Adrenal gland (tissue), 12 donors: ENCODE results near the gene FFAR2. TPM values are rescaled to one million over a fixed set of nuclear protein-coding genes. Genes with fewer than 3 reads are reported as not detected.

Source experiments
- DNase-seq, 7 donors: peaks; one replicate each; pipeline ENCODE4 v3.0.0-alpha.2; 2019 to 2020
- H3K27ac ChIP-seq, 5 donors: fragments of 200-600 bp; sonication (generic) in 4 of 5; 1 replicate in 3 of 5; 2 replicates in 2 of 5; pipeline versions ENCODE4 v1.5.1 to v1.8.0; 2016 to 2020; ENCODE audit warnings: mild to moderate bottlenecking in 1 of 5
- H3K27me3 ChIP-seq: fragments of 200-600 bp; 2 replicates; pipeline ENCODE4 v1.8.0; 2021
- H3K36me3 ChIP-seq, 2 donors: fragments of 200-600 bp; replicated peaks in 1 of 2; 1 replicate in 1 of 2; 2 replicates in 1 of 2; pipeline versions ENCODE4 v1.5.1 to v1.8.0; 2018 to 2022
- H3K4me1 ChIP-seq, 2 donors: fragments of 200-600 bp; replicated peaks in 1 of 2; 1 replicate in 1 of 2; 2 replicates in 1 of 2; pipeline versions ENCODE4 v1.5.1 to v1.8.0; 2018 to 2021
- H3K4me3 ChIP-seq, 4 donors: fragments of 200-600 bp; sonication (generic) in 3 of 4; one replicate each; pipeline ENCODE4 v1.5.1; 2016 to 2018
- H3K9me3 ChIP-seq, 3 donors: fragments of 200-600 bp; sonication (generic) in 1 of 3; replicated peaks in 1 of 3; 1 replicate in 2 of 3; 2 replicates in 1 of 3; pipeline versions ENCODE4 v1.5.1 to v1.8.0; 2016 to 2021
- CTCF ChIP-seq, 6 experiments: fragments of 450-650 bp in 4 of 6; fragments of 200-600 bp in 2 of 6; sonication (generic) in 1 of 6; IDR thresholded peaks; 1 replicate in 5 of 6; 2 replicates in 1 of 6; pipeline versions ENCODE4 v1.5.1 to v1.8.0; 2016 to 2021; ENCODE audit warnings: antibody characterized with exemption in 6 of 6, mild to moderate bottlenecking in 2 of 6, moderate library complexity in 1 of 6
- POLR2A ChIP-seq, 2 donors: fragments of 450-650 bp; IDR thresholded peaks; one replicate each; pipeline ENCODE4 v1.6.1; 2017; ENCODE audit warnings: antibody characterized with exemption in 2 of 2, mild to moderate bottlenecking in 2 of 2, moderate library complexity in 1 of 2
- WGBS, 4 donors: extraction: QIAGEN DNeasy Blood & Tissue Kit in 2 of 4; methylation state at CpG; one replicate each; pipeline versions ENCODE4 v1.1.5 to v1.1.7; 2013 to 2017; 5-methylcytosine and 5-hydroxymethylcytosine counted together
- intact Hi-C, 2 donors: fragments of 100-400 bp; cut with DNase I; formaldehyde crosslinking; loops; one replicate each; pipeline versions ENCODE4 v1.14.1 to v1.15.0; 2022 to 2023
- polyA plus RNA-seq, 3 donors: library from polyadenylated mRNA; stranded (reverse); fragments of 200-250 nt in 2 of 3; fragments of 350-450 nt in 1 of 3; fragmentation: Illumina TruSeq in 1 of 3; extraction: RNeasy Lipid Tissue Mini Kit (QIAGEN cat#74804) in 1 of 3; gene quantifications; one replicate each; pipeline ENCODE4 v1.2.3, GENCODE V29; 2013 to 2014
- small RNA-seq, 2 donors: library from RNA; depleted of rRNA; stranded (forward); fragments of <200 nt; gene quantifications; one replicate each; pipeline ENCODE3, GENCODE V24; 2016
- total RNA-seq, 9 donors: library from RNA; depleted of rRNA in 4 of 9; stranded (reverse); fragments of >200 nt in 4 of 9; fragments of 120-200 nt in 1 of 9; fragmentation: NEBNext Ultra II Directional in 1 of 9; extraction: Animal tissue kit (Norgen Biotek cat#: 25700) in 1 of 9; gene quantifications; one replicate each; pipeline versions ENCODE4 v1.1.0 to v1.2.4, GENCODE V29; 2013 to 2023
- donor health status: healthy with polysubstance abuse.
- donor health status: Bipolar disorder and iron deficiency.
- donor health status: DM: yes; HTN: yes; CAD: no.
- donor health status: DM: no; HTN: no; CAD: no.
- donor health status: DM: no; HTN: no; CAD: no.
- donor health status: DM: yes; HTN: yes; CAD: no.

Gene FFAR2
- total and polyA plus RNA-seq, 12 donors = 0.11 to 0.88 (median 0.37) TPM; not detected in 6

GRCh38 chr19:35498984-35499527 lies 51.0 kb downstream of the FFAR2 start:
- no peak for DNase-seq
- Histone ChIP-seq H3K4me3 (no peak overlapping the region), H3K27ac (no peak overlapping the region), H3K36me3 (no peaks in the 10 kb centered on the region), H3K27me3 (no peaks in the 10 kb centered on the region), H3K9me3 (no peaks in the 10 kb centered on the region), H3K4me1 (peaks cover 0 to 5% of the 10 kb centered on the region in 2 donors)
- intact Hi-C loops = no loop called here
- 76 to 89% (median 81%) methylated on average over 5 to 9 of the region's 9 CpGs for WGBS, 4 donors
- no peak for TF ChIP-seq POLR2A (IDR thresholded peaks at IDR 0.05)
- no peak for TF ChIP-seq CTCF (IDR thresholded peaks at IDR 0.05)

GRCh38 chr19:35500611-35501010 lies 52.6 kb downstream of the FFAR2 start:
- 82 to 92% (median 89%) methylated on average over 8 to 10 of the region's 10 CpGs for WGBS, 4 donors

More at GRCh38 chr19:35500611-35501010, 52.6 kb downstream of the FFAR2 start:
- Histone ChIP-seq H3K4me1 (no peaks in the 10 kb centered on the region), H3K9me3 (no peaks in the 10 kb centered on the region), H3K27ac (no peak overlapping the region), H3K36me3 (no peaks in the 10 kb centered on the region), H3K4me3 (no peak overlapping the region), H3K27me3 (no peaks in the 10 kb centered on the region)
- DNase-seq = no peak
- TF ChIP-seq POLR2A (IDR thresholded peaks at IDR 0.05) (no peak), CTCF (IDR thresholded peaks at IDR 0.05) (no peak)
- intact Hi-C loops = no loop called here

Small RNAs within 50 kb of the gene (small RNA-seq; reads per million reads assigned to genes)
- 0 reads per million in 2 donors for gene RN7SL491P

Other genes with a start within 250 kb of the FFAR2 start
- gene FAM187B, start 219.5 kb upstream of the FFAR2 start, total RNA-seq = under 1 TPM in 2 of 9 donors, not detected in 7; 0.06 to 0.18 TPM
- under 1 TPM in 2 of 3 donors, not detected in 1; 0.13 to 0.48 TPM for gene FAM187B, start 219.5 kb upstream of the FFAR2 start, polyA plus RNA-seq
- 100 to 1,000 TPM in 1 of 9 donors, 10 to 100 TPM in 8; 30.2 to 106 (median 54.7) TPM for gene LSR, start 199.3 kb upstream of the FFAR2 start, total RNA-seq
- gene LSR, start 199.3 kb upstream of the FFAR2 start, polyA plus RNA-seq = 10 to 100 TPM in 2 of 3 donors, 1 to 10 TPM in 1; 8.2 to 87.8 (median 62.7) TPM
- gene USF2, start 179.3 kb upstream of the FFAR2 start, total RNA-seq = 100 to 1,000 TPM in 8 of 9 donors, 10 to 100 TPM in 1; 50.6 to 220 (median 145) TPM
- gene USF2, start 179.3 kb upstream of the FFAR2 start, polyA plus RNA-seq = 100 to 1,000 TPM; 116 to 302 (median 169) TPM
- gene HAMP, start 165.7 kb upstream of the FFAR2 start, total RNA-seq = 1 to 10 TPM in 2 of 9 donors, under 1 TPM in 3, not detected in 4; 0.57 to 1.7 (median 0.90) TPM
- gene HAMP, start 165.7 kb upstream of the FFAR2 start, polyA plus RNA-seq = 1 to 10 TPM in 2 of 3 donors, under 1 TPM in 1; 0.84 to 9.3 (median 1.5) TPM
- gene MAG, start 156.1 kb upstream of the FFAR2 start, total RNA-seq = 10 to 100 TPM in 1 of 9 donors, 1 to 10 TPM in 6, under 1 TPM in 1, not detected in 1; 0.45 to 45.0 (median 4.4) TPM
- gene MAG, start 156.1 kb upstream of the FFAR2 start, polyA plus RNA-seq = under 1 TPM; 0.33 to 0.88 (median 0.40) TPM
- 10 to 100 TPM in 2 of 9 donors, 1 to 10 TPM in 7; 1.8 to 16.1 (median 7.3) TPM for gene CD22, start 119.1 kb upstream of the FFAR2 start, total RNA-seq
- 1 to 10 TPM; 3.5 to 6.4 (median 4.2) TPM for gene CD22, start 119.1 kb upstream of the FFAR2 start, polyA plus RNA-seq
- under 1 TPM in 1 of 9 donors, not detected in 8; 0.11 TPM for gene FFAR1, start 100.4 kb upstream of the FFAR2 start, total RNA-seq
- under 1 TPM in 1 of 3 donors, not detected in 2; 0.03 TPM for gene FFAR1, start 100.4 kb upstream of the FFAR2 start, polyA plus RNA-seq
- gene FFAR3, start 89.8 kb upstream of the FFAR2 start, total RNA-seq = under 1 TPM in 2 of 9 donors, not detected in 7; 0.11 to 0.18 TPM
- under 1 TPM in 2 of 3 donors, not detected in 1; 0.16 to 0.17 TPM for gene FFAR3, start 89.8 kb upstream of the FFAR2 start, polyA plus RNA-seq
- gene GPR42, start 77.2 kb upstream of the FFAR2 start, total RNA-seq = not detected
- not detected for gene GPR42, start 77.2 kb upstream of the FFAR2 start, polyA plus RNA-seq
- not detected for gene KRTDAP, start 42.2 kb downstream of the FFAR2 start, total RNA-seq
- not detected for gene KRTDAP, start 42.2 kb downstream of the FFAR2 start, polyA plus RNA-seq
- gene DMKN, start 65.4 kb downstream of the FFAR2 start, total RNA-seq = 10 to 100 TPM in 5 of 9 donors, 1 to 10 TPM in 4; 2.7 to 39.4 (median 17.1) TPM
- 10 to 100 TPM; 29.3 to 70.5 (median 63.2) TPM for gene DMKN, start 65.4 kb downstream of the FFAR2 start, polyA plus RNA-seq
- not detected for gene SBSN, start 80.1 kb downstream of the FFAR2 start, total RNA-seq
- gene SBSN, start 80.1 kb downstream of the FFAR2 start, polyA plus RNA-seq = under 1 TPM in 1 of 3 donors, not detected in 2; 0.77 TPM
- gene GAPDHS, start 85.2 kb downstream of the FFAR2 start, total RNA-seq = not detected
- not detected for gene GAPDHS, start 85.2 kb downstream of the FFAR2 start, polyA plus RNA-seq
- gene TMEM147, start 97.4 kb downstream of the FFAR2 start, total RNA-seq = 100 to 1,000 TPM; 139 to 261 (median 173) TPM
- 100 to 1,000 TPM in 2 of 3 donors, 10 to 100 TPM in 1; 86.5 to 215 (median 188) TPM for gene TMEM147, start 97.4 kb downstream of the FFAR2 start, polyA plus RNA-seq
- 10 to 100 TPM in 3 of 9 donors, 1 to 10 TPM in 6; 2.2 to 60.4 (median 7.3) TPM for gene ATP4A, start 115.4 kb downstream of the FFAR2 start, total RNA-seq
- gene ATP4A, start 115.4 kb downstream of the FFAR2 start, polyA plus RNA-seq = 10 to 100 TPM in 1 of 3 donors, 1 to 10 TPM in 2; 6.5 to 63.5 (median 7.6) TPM
- under 1 TPM in 2 of 9 donors, not detected in 7; 0.61 to 0.81 TPM for gene PMIS2, start 137.9 kb downstream of the FFAR2 start, total RNA-seq
- not detected for gene PMIS2, start 137.9 kb downstream of the FFAR2 start, polyA plus RNA-seq
- 10 to 100 TPM in 5 of 9 donors, 1 to 10 TPM in 4; 6.2 to 22.4 (median 10.3) TPM for gene HAUS5, start 164.5 kb downstream of the FFAR2 start, total RNA-seq
- gene HAUS5, start 164.5 kb downstream of the FFAR2 start, polyA plus RNA-seq = 10 to 100 TPM in 2 of 3 donors, 1 to 10 TPM in 1; 5.2 to 38.2 (median 20.7) TPM
- 10 to 100 TPM; 42.6 to 92.9 (median 74.6) TPM for gene RBM42, start 180.8 kb downstream of the FFAR2 start, total RNA-seq
- gene RBM42, start 180.8 kb downstream of the FFAR2 start, polyA plus RNA-seq = 100 to 1,000 TPM in 1 of 3 donors, 10 to 100 TPM in 2; 23.9 to 107 (median 80.7) TPM
- gene ETV2, start 193.5 kb downstream of the FFAR2 start, total RNA-seq = 1 to 10 TPM in 6 of 9 donors, under 1 TPM in 1, not detected in 2; 0.96 to 2.6 (median 2.1) TPM
- 1 to 10 TPM in 2 of 3 donors, under 1 TPM in 1; 0.38 to 5.3 (median 5.0) TPM for gene ETV2, start 193.5 kb downstream of the FFAR2 start, polyA plus RNA-seq
- gene COX6B1, start 200.1 kb downstream of the FFAR2 start, total RNA-seq = 100 to 1,000 TPM; 289 to 694 (median 493) TPM
- 1,000 to 10,000 TPM in 2 of 3 donors, 100 to 1,000 TPM in 1; 626 to 1,985 (median 1,187) TPM for gene COX6B1, start 200.1 kb downstream of the FFAR2 start, polyA plus RNA-seq
- not detected for gene UPK1A, start 218.3 kb downstream of the FFAR2 start, total RNA-seq
- 1 to 10 TPM in 1 of 3 donors, not detected in 2; 1.2 TPM for gene UPK1A, start 218.3 kb downstream of the FFAR2 start, polyA plus RNA-seq